ACC112 (cell line): Measurements from ENCODE around the gene NTRK2.

Experiments
- H2AFZ ChIP-seq: fragments of 200-600 bp; sonication (generic); one replicate; pipeline ENCODE4 v1.6.0; 2017; ENCODE audit warnings: antibody characterized with exemption, low read length; ENCODE audit not compliant: unreplicated experiment
- H3K27ac ChIP-seq: fragments of 200-600 bp; sonication (generic); 2 replicates; pipeline ENCODE4 v1.5.1; 2014; ENCODE audit warnings: low read depth, mild to moderate bottlenecking, antibody characterized with exemption, low read length, moderate library complexity
- H3K27me3 ChIP-seq: fragments of 200-600 bp; sonication (generic); 2 replicates; pipeline ENCODE4 v1.6.1; 2014; ENCODE audit warnings: mild to moderate bottlenecking, antibody characterized with exemption, low read length, moderate library complexity, mixed read lengths; ENCODE audit not compliant: insufficient read depth
- H3K36me3 ChIP-seq: fragments of 200-600 bp; sonication (generic); 2 replicates; pipeline ENCODE4 v1.6.1; 2016; ENCODE audit warnings: mild to moderate bottlenecking, antibody characterized with exemption, low read length, moderate library complexity, mixed read lengths; ENCODE audit not compliant: insufficient read depth
- H3K4me1 ChIP-seq: fragments of 200-600 bp; sonication (generic); one replicate; pipeline ENCODE4 v1.6.1; 2016; ENCODE audit warnings: low read length, mixed read lengths; ENCODE audit not compliant: insufficient read depth, unreplicated experiment, control insufficient read depth
- H3K4me3 ChIP-seq: fragments of 200-600 bp; sonication (generic); 2 replicates; pipeline ENCODE4 v1.5.1; 2014; ENCODE audit warnings: mild to moderate bottlenecking, low read depth, low read length
- H3K79me2 ChIP-seq: fragments of 200-600 bp; sonication (generic); one replicate; pipeline ENCODE4 v1.6.0; 2016; ENCODE audit warnings: low read length; ENCODE audit not compliant: control insufficient read depth, unreplicated experiment, insufficient read depth

The NTRK2 gene

GRCh38 chr9:84703793-84704192 lies 34.3 kb downstream of the NTRK2 start:
- H3K27ac ChIP-seq: no peak overlapping the region
- no peaks in the 10 kb centered on the region for H3K79me2 ChIP-seq
- H3K27me3 ChIP-seq: no peaks in the 10 kb centered on the region
- no peaks in the 10 kb centered on the region for H3K4me1 ChIP-seq
- no peaks in the 10 kb centered on the region for H3K36me3 ChIP-seq
- no peak overlapping the region for H3K4me3 ChIP-seq
- H2AFZ ChIP-seq: no peak overlapping the region

- Histone ChIP-seq H3K4me3 (no peak overlapping the region), H3K27me3 (no peaks in the 10 kb centered on the region), H3K36me3 (no peaks in the 10 kb centered on the region), H3K4me1 (no peaks in the 10 kb centered on the region), H3K79me2 (no peaks in the 10 kb centered on the region), H2AFZ (no peak overlapping the region), H3K27ac (no peak overlapping the region)
Observed at GRCh38 chr9:84705128-84705527, 35.6 kb downstream of the NTRK2 start.

GRCh38 chr9:84708400-84708799 lies 38.9 kb downstream of the NTRK2 start:
- Histone ChIP-seq H3K27me3 (no peaks in the 10 kb centered on the region), H3K36me3 (no peaks in the 10 kb centered on the region), H3K4me1 (no peaks in the 10 kb centered on the region), H2AFZ (no peak overlapping the region), H3K79me2 (no peaks in the 10 kb centered on the region), H3K27ac (no peak overlapping the region), H3K4me3 (no peak overlapping the region)

GRCh38 chr9:84709056-84709455 lies 39.5 kb downstream of the NTRK2 start:
- Histone ChIP-seq H3K27ac (no peak overlapping the region), H3K79me2 (no peaks in the 10 kb centered on the region), H2AFZ (no peak overlapping the region), H3K27me3 (no peaks in the 10 kb centered on the region), H3K36me3 (no peaks in the 10 kb centered on the region), H3K4me1 (no peaks in the 10 kb centered on the region), H3K4me3 (no peak overlapping the region)

GRCh38 chr9:84710701-84711397 lies 41.3 kb downstream of the NTRK2 start:
- no peak overlapping the region for H3K27ac ChIP-seq
- H3K4me1 ChIP-seq: no peaks in the 10 kb centered on the region
- H3K79me2 ChIP-seq: no peaks in the 10 kb centered on the region

GRCh38 chr9:84711398-84711777 lies 41.9 kb downstream of the NTRK2 start:
- Histone ChIP-seq H3K36me3 (no peaks in the 10 kb centered on the region), H3K27me3 (no peaks in the 10 kb centered on the region), H2AFZ (no peak overlapping the region), H3K27ac (no peak overlapping the region), H3K79me2 (no peaks in the 10 kb centered on the region), H3K4me3 (no peak overlapping the region), H3K4me1 (no peaks in the 10 kb centered on the region)

More at GRCh38 chr9:84710701-84711397, 41.3 kb downstream of the NTRK2 start:
- Histone ChIP-seq H3K36me3 (no peaks in the 10 kb centered on the region), H3K4me3 (no peak overlapping the region), H3K27me3 (no peaks in the 10 kb centered on the region), H2AFZ (no peak overlapping the region)

GRCh38 chr9:84711936-84712335 lies 42.4 kb downstream of the NTRK2 start:
- H3K27me3 ChIP-seq: no peaks in the 10 kb centered on the region
- no peak overlapping the region for H3K27ac ChIP-seq
- no peak overlapping the region for H2AFZ ChIP-seq
- H3K4me1 ChIP-seq: no peaks in the 10 kb centered on the region
- H3K36me3 ChIP-seq: no peaks in the 10 kb centered on the region
- H3K79me2 ChIP-seq: no peaks in the 10 kb centered on the region
- no peak overlapping the region for H3K4me3 ChIP-seq

GRCh38 chr9:84716217-84716616 lies 46.7 kb downstream of the NTRK2 start:
- Histone ChIP-seq H3K27ac (no peak overlapping the region), H3K27me3 (no peaks in the 10 kb centered on the region), H3K79me2 (no peaks in the 10 kb centered on the region), H2AFZ (no peak overlapping the region), H3K4me1 (no peaks in the 10 kb centered on the region), H3K36me3 (no peaks in the 10 kb centered on the region), H3K4me3 (no peak overlapping the region)

GRCh38 chr9:84718476-84718875 lies 48.9 kb downstream of the NTRK2 start:
- Histone ChIP-seq H3K4me3 (no peak overlapping the region), H3K36me3 (no peaks in the 10 kb centered on the region), H2AFZ (no peak overlapping the region), H3K79me2 (no peaks in the 10 kb centered on the region), H3K27me3 (no peaks in the 10 kb centered on the region), H3K4me1 (no peaks in the 10 kb centered on the region), H3K27ac (no peak overlapping the region)

- H3K27ac ChIP-seq: no peak overlapping the region
Observed at GRCh38 chr9:84722388-84722989, 53.0 kb downstream of the NTRK2 start.

GRCh38 chr9:84723426-84723825 lies 53.9 kb downstream of the NTRK2 start:
- Histone ChIP-seq H3K4me1 (no peaks in the 10 kb centered on the region), H3K27ac (no peak overlapping the region), H3K79me2 (no peaks in the 10 kb centered on the region), H3K4me3 (no peak overlapping the region), H2AFZ (no peak overlapping the region), H3K27me3 (no peaks in the 10 kb centered on the region), H3K36me3 (no peaks in the 10 kb centered on the region)

More at GRCh38 chr9:84722388-84722989, 53.0 kb downstream of the NTRK2 start:
- Histone ChIP-seq H3K79me2 (no peaks in the 10 kb centered on the region), H2AFZ (no peak overlapping the region), H3K36me3 (no peaks in the 10 kb centered on the region), H3K4me3 (no peak overlapping the region), H3K27me3 (no peaks in the 10 kb centered on the region), H3K4me1 (no peaks in the 10 kb centered on the region)
